GM12878 (cell line): ENCODE data around the gene RAB21. TPM values are rescaled to one million over a fixed set of nuclear protein-coding genes. Genes with fewer than 3 reads are reported as not detected.

ENCODE experiments used
- ATAC-seq: fragments of 200-7000 bp; cut with Tn5 transposase; 3 replicates; pipeline ENCODE4 v1.9.1; 2020; ENCODE audit warnings: mild to moderate bottlenecking, moderate library complexity
- BruUV-seq: library from RNA; stranded (reverse); fragments of 400-500 nt; replicated peaks from 2 replicates; lab custom pipeline; 2021; lab: Mats Ljungman, UMichigan
- CTCF ChIA-PET: fragments of 300-600 bp; sonication (Branson Sonifier 250); formaldehyde crosslinking; extraction: SDS; loops from one replicate; lab custom pipeline; 2021; ENCODE audit warnings: inconsistent platforms; lab: Yijun Ruan, JAX
- POLR2A ChIA-PET: fragments of 350-600 bp; formaldehyde crosslinking; extraction: SDS; loops from one replicate; lab custom pipeline; 2021; ENCODE audit warnings: inconsistent platforms; lab: Charles Lee
- RAD21 ChIA-PET: fragments of 300-600 bp; sonication (Branson Sonifier 250); formaldehyde crosslinking; loops from one replicate; lab custom pipeline; 2023; ENCODE audit warnings: antibody characterized with exemption; ENCODE audit not compliant: unreplicated experiment; lab: Charles Lee
- SMC1A ChIA-PET: fragments of 300-600 bp; sonication (Branson Sonifier 250); formaldehyde crosslinking; loops from one replicate; lab custom pipeline; 2023; ENCODE audit not compliant: unreplicated experiment, uncharacterized antibody; lab: Charles Lee
- DNase-seq: peaks from one replicate; pipeline ENCODE4 v3.0.0-alpha.2; 2011; ENCODE audit warnings: low read depth, low spot score
- FAIRE-seq: peaks from 3 replicates; lab custom pipeline; 2011; peaks lifted over from hg19 to GRCh38; lab: Jason Lieb, UNC
- H2AFZ ChIP-seq: 2 replicates; pipeline ENCODE4 v1.6.0; 2011; ENCODE audit warnings: low read depth, low read length, control low read depth; ENCODE audit not compliant: control insufficient read depth
- H3K27ac ChIP-seq: 2 replicates; pipeline ENCODE4 v1.5.1; 2011; ENCODE audit warnings: control low read depth; ENCODE audit not compliant: control insufficient read depth, insufficient read depth
- H3K27me3 ChIP-seq, 2 experiments: replicated peaks in 1 of 2; 2 replicates each; pipeline versions ENCODE4 v1.6.0 to v1.6.1; 2011; ENCODE audit warnings: low read length in 1 of 2; ENCODE audit not compliant: control insufficient read depth in 2 of 2, insufficient read depth in 2 of 2
- H3K36me3 ChIP-seq, 2 experiments: 2 replicates each; pipeline ENCODE4 v1.5.1; 2011; ENCODE audit warnings: low read length in 1 of 2; ENCODE audit not compliant: control insufficient read depth in 2 of 2, insufficient read depth in 2 of 2
- H3K4me1 ChIP-seq: 2 replicates; pipeline ENCODE4 v1.6.1; 2011; ENCODE audit warnings: mild to moderate bottlenecking, low read length, moderate library complexity, mixed read lengths; ENCODE audit not compliant: control insufficient read depth, insufficient read depth
- H3K4me2 ChIP-seq: 2 replicates; pipeline ENCODE4 v1.6.0; 2011; ENCODE audit warnings: control low read depth; ENCODE audit not compliant: control insufficient read depth, insufficient read depth
- H3K4me3 ChIP-seq: fragments of 200-600 bp; sonication (generic); 2 replicates; pipeline ENCODE4 v1.5.1; 2016
- H3K79me2 ChIP-seq: 2 replicates; pipeline ENCODE4 v1.6.0; 2011; ENCODE audit warnings: low read length; ENCODE audit not compliant: control insufficient read depth, insufficient read depth
- H3K9ac ChIP-seq: 2 replicates; pipeline ENCODE4 v1.8.0; 2011; ENCODE audit warnings: low read length, control low read depth, mixed read lengths; ENCODE audit not compliant: control insufficient read depth, insufficient read depth
- H3K9me3 ChIP-seq: replicated peaks from 3 replicates; pipeline ENCODE4 v1.5.1; 2011; ENCODE audit warnings: mild to moderate bottlenecking, low read length; ENCODE audit not compliant: control insufficient read depth, insufficient read depth
- H4K20me1 ChIP-seq: 2 replicates; pipeline ENCODE4 v1.6.0; 2011; ENCODE audit not compliant: control insufficient read depth, insufficient read depth
- HDGF ChIP-seq: fragments of 450-650 bp; IDR thresholded peaks from 2 replicates; pipeline ENCODE4 v1.6.1; 2016; ENCODE audit warnings: antibody characterized with exemption
- JUND ChIP-seq: IDR thresholded peaks from 2 replicates; pipeline ENCODE4 v1.6.1; 2012; ENCODE audit warnings: low read depth, mild to moderate bottlenecking, low read length, improper control_type of control experiment, moderate library complexity
- KAT2A ChIP-seq: conservative IDR thresholded peaks from 2 replicates; pipeline ENCODE4 v1.6.1; 2011; ENCODE audit warnings: low read depth, low read length; ENCODE audit not compliant: control insufficient read depth
- NKRF ChIP-seq: fragments of 450-650 bp; conservative IDR thresholded peaks from 2 replicates; pipeline ENCODE4 v1.6.1; 2017; ENCODE audit warnings: mild to moderate bottlenecking, moderate library complexity
- PML ChIP-seq: IDR thresholded peaks from 2 replicates; pipeline ENCODE4 v1.6.1; 2012; ENCODE audit warnings: low read length, inconsistent platforms
- POU2F2 ChIP-seq: IDR thresholded peaks from 3 replicates; pipeline ENCODE4 v1.6.1; 2011; ENCODE audit warnings: low read depth, mild to moderate bottlenecking, low read length, borderline replicate concordance
- RAD21 ChIP-seq: IDR thresholded peaks from 2 replicates; pipeline ENCODE4 v1.6.1; 2011; ENCODE audit warnings: mild to moderate bottlenecking, low read depth, low read length, moderate library complexity; ENCODE audit not compliant: insufficient read depth
- SIX5 ChIP-seq: IDR thresholded peaks from 2 replicates; pipeline ENCODE4 v1.6.1; 2011; ENCODE audit warnings: mild to moderate bottlenecking, low read depth, low read length, moderate library complexity; ENCODE audit not compliant: severe bottlenecking
- SKIL ChIP-seq: fragments of 450-650 bp; IDR thresholded peaks from 2 replicates; pipeline ENCODE4 v1.6.1; 2017; ENCODE audit warnings: mild to moderate bottlenecking, low read depth, inconsistent platforms; ENCODE audit not compliant: poor library complexity, severe bottlenecking
- SMAD1 ChIP-seq: fragments of 450-650 bp; IDR thresholded peaks from 2 replicates; pipeline ENCODE4 v1.6.1; 2018; ENCODE audit warnings: mild to moderate bottlenecking, low read depth; ENCODE audit not compliant: partially characterized antibody
- SMAD5 ChIP-seq: IDR thresholded peaks from 2 replicates; pipeline ENCODE4 v1.6.1; 2016; ENCODE audit warnings: antibody characterized with exemption, low read depth
- TAF1 ChIP-seq: IDR thresholded peaks from 2 replicates; pipeline ENCODE4 v1.6.1; 2011; ENCODE audit warnings: mild to moderate bottlenecking, low read depth, low read length, borderline replicate concordance
- USF2 ChIP-seq: IDR thresholded peaks from 2 replicates; pipeline ENCODE4 v1.6.1; 2011; ENCODE audit warnings: low read depth, low read length, improper control_type of control experiment, borderline replicate concordance
- ZBED1 ChIP-seq: IDR thresholded peaks from 2 replicates; pipeline ENCODE4 v1.6.1; 2016; ENCODE audit warnings: borderline replicate concordance
- ZNF217 ChIP-seq: fragments of 450-650 bp; IDR thresholded peaks from 2 replicates; pipeline ENCODE4 v1.6.1; 2017; ENCODE audit warnings: antibody characterized with exemption, mild to moderate bottlenecking
- ZNF687 ChIP-seq: fragments of 450-650 bp; IDR thresholded peaks from 2 replicates; pipeline ENCODE4 v1.6.1; 2017; ENCODE audit warnings: mild to moderate bottlenecking, moderate library complexity
- WGBS: methylation state at CpG from one replicate; pipeline ENCODE4 v1.1.6; 2016; ENCODE audit warnings: low lambda C conversion rate; ENCODE audit not compliant: insufficient replicate concordance, insufficient coverage; ENCODE audit errors: missing lambda C conversion rate; 5-methylcytosine and 5-hydroxymethylcytosine counted together
- in situ Hi-C: fragments of 300-500 bp; cut with MboI; formaldehyde crosslinking; loops from 9 replicates; pipeline ENCODE4 v1.14.3; 2018; ENCODE audit warnings: mixed read lengths
- intact Hi-C: fragments of 100-400 bp; cut with micrococcal nuclease; formaldehyde crosslinking; loops from one replicate; pipeline ENCODE4 v1.14.2; 2022; ENCODE audit not compliant: unreplicated experiment
- polyA plus RNA-seq, 11 experiments: library from polyadenylated mRNA; depleted of rRNA in 4 of 11; unstranded in 6 of 11; stranded (reverse) in 5 of 11; fragments of >200 nt; fragmentation: Nextera tagmentation in 4 of 11; fragmentation: Illumina TruSeq in 1 of 11; extraction: Ambion mirVana in 4 of 11; extraction: Trizol in 1 of 11; gene quantifications; 1 replicate in 1 of 11; 2 replicates in 10 of 11; pipeline versions ENCODE4 v1.2.1 to v1.2.3, GENCODE V29; 2011 to 2016; ENCODE audit warnings: inconsistent platforms in 2 of 11, missing spikeins in 2 of 11, low read depth in 1 of 11
- total RNA-seq, 4 experiments: library from RNA; depleted of rRNA in 3 of 4; stranded (reverse); fragments of >200 nt in 3 of 4; fragmentation: Illumina TruSeq in 1 of 4; extraction: Trizol in 1 of 4; gene quantifications; 2 replicates each; pipeline versions ENCODE4 v1.2.1 to v1.2.3, GENCODE V29; 2013 to 2021

RAB21 gene
- total and polyA plus RNA-seq, 10 of the 15 experiments (the other 5 are each of a cell fraction or from before 2014, with no cell fraction given), result 2.8 to 42.8 (median 16.1) TPM

- H3K4me3 ChIP-seq, result no peak overlapping the region
- H3K9me3 ChIP-seq, result no peaks in the 10 kb centered on the region
- SMC1A ChIA-PET, result interaction anchor here (0.8 to 1.3 kb wide), 2 partner anchors 10 to 18 kb away, joined by 3 to 7 read pairs; no protein-coding TSS in a partner anchor
- H2AFZ ChIP-seq, result no peak overlapping the region
- peaks cover 4% of the 10 kb centered on the region in 2 experiments for H3K36me3 ChIP-seq
- DNase-seq, result no peak
- H3K79me2 ChIP-seq, result no peaks in the 10 kb centered on the region
- BruUV-seq, result no TSS peak
- no peak for FAIRE-seq
- intact Hi-C loops (no loop called here), in situ Hi-C loops (no loop called here)
- RAD21 ChIA-PET, result no interaction called here
- no peak for ATAC-seq
- H3K27me3 ChIP-seq, result no peaks in the 10 kb centered on the region
- no peak overlapping the region for H3K27ac ChIP-seq
- WGBS, result 63% methylated on average over 1 of the region's 1 CpG
- POLR2A ChIA-PET, result no interaction called here
- no peaks in the 10 kb centered on the region for H4K20me1 ChIP-seq
- CTCF ChIA-PET, result interaction anchor here (1.3 kb wide), 1 partner anchor 10 kb away, joined by 6 read pairs; no protein-coding TSS in a partner anchor
- no peak overlapping the region for H3K4me2 ChIP-seq
- H3K9ac ChIP-seq, result no peak overlapping the region
- no peaks in the 10 kb centered on the region for H3K4me1 ChIP-seq
- TF ChIP-seq PML, result no peak
- TF ChIP-seq SKIL, result no peak
- no peak for TF ChIP-seq HDGF
- TF ChIP-seq SIX5, result no peak
- no peak for TF ChIP-seq USF2
- no peak for TF ChIP-seq ZNF217
- no peak for TF ChIP-seq POU2F2
- no peak for TF ChIP-seq RAD21
- no peak for TF ChIP-seq NKRF
- no peak for TF ChIP-seq TAF1
- no peak for TF ChIP-seq SMAD1
- TF ChIP-seq KAT2A, result no peak
- TF ChIP-seq SMAD5, result no peak
- TF ChIP-seq JUND, result no peak
- no peak for TF ChIP-seq ZBED1
- no peak for TF ChIP-seq ZNF687
These were observed 35.7 kb downstream of the RAB21 start for GRCh38 chr12:71790331-71790730.
